SU-DHL-6 (cell line): ENCODE data around the gene ACBD6.
"Not testable (repeated sequence)": the region's sequence is repeated elsewhere in the genome, so short reads cannot be mapped to it uniquely, and the experiment has no call there.

Experiments
- H2AFZ ChIP-seq: fragments of 200-600 bp; sonication (generic); 2 replicates; pipeline ENCODE4 v1.6.1; 2014; ENCODE audit warnings: low read depth, mild to moderate bottlenecking, moderate library complexity, mixed read lengths, antibody characterized with exemption, low read length; ENCODE audit not compliant: severe bottlenecking
- H3F3A ChIP-seq: fragments of 200-600 bp; shearing (Covaris generic); 2 replicates; pipeline ENCODE4 v1.6.0; 2016; ENCODE audit warnings: antibody characterized with exemption, mild to moderate bottlenecking; ENCODE audit not compliant: insufficient read depth
- H3K27ac ChIP-seq: fragments of 200-600 bp; sonication (generic); 2 replicates; pipeline ENCODE4 v1.5.1; 2016; ENCODE audit warnings: low read depth, mild to moderate bottlenecking, low read length, moderate library complexity, mixed read lengths
- H3K27me3 ChIP-seq: fragments of 200-600 bp; sonication (generic), shearing (Covaris generic); 2 replicates; pipeline ENCODE4 v1.6.0; 2014; ENCODE audit warnings: mild to moderate bottlenecking, low read length
- H3K36me3 ChIP-seq: fragments of 200-600 bp; sonication (generic); 2 replicates; pipeline ENCODE4 v1.6.1; 2014; ENCODE audit warnings: mild to moderate bottlenecking, low read length, mixed read lengths
- H3K4me2 ChIP-seq: fragments of 300-600, 200-600 bp; shearing (Covaris generic), sonication (generic); 2 replicates; pipeline ENCODE4 v1.6.0; 2014; ENCODE audit warnings: low read length, low read depth, mild to moderate bottlenecking; ENCODE audit not compliant: poor library complexity, severe bottlenecking
- H3K4me3 ChIP-seq: fragments of 200-600 bp; sonication (generic); 2 replicates; pipeline ENCODE4 v1.5.1; 2014; ENCODE audit warnings: antibody characterized with exemption, low read length, mild to moderate bottlenecking, mixed read lengths; ENCODE audit not compliant: insufficient read depth, poor library complexity, severe bottlenecking
- H3K79me2 ChIP-seq: fragments of 200-600 bp; sonication (generic); 2 replicates; pipeline ENCODE4 v1.6.1; 2014; ENCODE audit warnings: mild to moderate bottlenecking, low read length, moderate library complexity; ENCODE audit not compliant: insufficient read depth
- H3K9ac ChIP-seq: fragments of 200-600 bp; sonication (generic); 2 replicates; pipeline ENCODE4 v1.7.0; 2014; ENCODE audit warnings: mild to moderate bottlenecking, low read length
- H3K9me2 ChIP-seq: fragments of 200-600 bp; sonication (generic); replicated peaks from 2 replicates; pipeline ENCODE4 v1.6.1; 2014; ENCODE audit warnings: low read length; ENCODE audit not compliant: insufficient read depth
- H3K9me3 ChIP-seq: fragments of 200-600 bp; sonication (generic); 2 replicates; pipeline ENCODE4 v1.6.1; 2014; ENCODE audit warnings: low read length, mixed read lengths; ENCODE audit not compliant: insufficient read depth
- H4K20me1 ChIP-seq: fragments of 200-600 bp; sonication (generic); 2 replicates; pipeline ENCODE4 v1.6.1; 2014; ENCODE audit warnings: low read depth, mild to moderate bottlenecking, antibody characterized with exemption, low read length, moderate library complexity, mixed read lengths
- EZH2phosphoT487 ChIP-seq: fragments of 200-600 bp; sonication (generic), shearing (Covaris generic); conservative IDR thresholded peaks from 2 replicates; pipeline ENCODE4 v1.6.1; 2018; ENCODE audit warnings: mild to moderate bottlenecking, antibody characterized with exemption, low read length, moderate library complexity, mixed read lengths
- TF ChIP-seq, protein P1 (sequence below): fragments of 200-600 bp; sonication (generic); IDR thresholded peaks from one replicate; pipeline ENCODE4 v1.5.1; 2017; ENCODE audit warnings: antibody characterized with exemption, mild to moderate bottlenecking, low read length, moderate library complexity; ENCODE audit not compliant: insufficient read depth, poor library complexity, severe bottlenecking

ACBD6 gene

DNA sequence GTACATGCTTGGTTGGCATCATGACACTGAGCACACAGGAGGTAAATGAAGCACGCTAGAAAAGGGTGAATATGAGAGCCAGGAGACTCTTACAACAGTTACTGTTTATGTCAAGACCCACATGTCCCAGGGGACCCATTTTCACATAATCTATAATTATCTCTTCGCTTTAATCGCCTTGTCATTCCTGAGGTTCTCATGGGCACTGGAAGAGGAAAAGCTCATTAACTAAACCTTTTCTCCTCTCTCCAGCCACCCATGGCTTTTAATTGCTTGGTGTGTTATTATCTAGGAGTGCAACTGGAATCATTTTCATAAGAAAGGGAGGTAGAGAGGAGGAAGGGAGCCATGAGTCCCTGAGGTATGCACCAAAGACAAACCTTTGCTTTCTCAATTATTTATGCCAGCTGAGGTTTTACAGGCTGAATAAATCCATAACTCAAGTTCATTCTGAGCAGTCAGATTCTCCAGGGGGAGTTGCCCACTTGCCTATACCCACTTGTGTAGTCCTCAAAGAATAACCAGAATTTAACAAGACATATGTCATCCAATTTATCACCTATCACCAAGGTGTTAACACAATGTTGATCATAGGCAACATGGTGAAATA lies 77.4 kb downstream of the ACBD6 start:
- H3K27me3 ChIP-seq, result no peaks in the 10 kb centered on the region
- no peak overlapping the region for H3K27ac ChIP-seq
- H4K20me1 ChIP-seq, result no peaks in the 10 kb centered on the region
- no peak overlapping the region for H3K4me3 ChIP-seq
- H3K9me3 ChIP-seq, result no peaks in the 10 kb centered on the region
- no peaks in the 10 kb centered on the region for H3F3A ChIP-seq
- no peak overlapping the region for H3K9ac ChIP-seq
- no peak overlapping the region for H3K4me2 ChIP-seq
- H3K9me2 ChIP-seq, result no peaks in the 10 kb centered on the region
- TF ChIP-seq, protein P1, sequence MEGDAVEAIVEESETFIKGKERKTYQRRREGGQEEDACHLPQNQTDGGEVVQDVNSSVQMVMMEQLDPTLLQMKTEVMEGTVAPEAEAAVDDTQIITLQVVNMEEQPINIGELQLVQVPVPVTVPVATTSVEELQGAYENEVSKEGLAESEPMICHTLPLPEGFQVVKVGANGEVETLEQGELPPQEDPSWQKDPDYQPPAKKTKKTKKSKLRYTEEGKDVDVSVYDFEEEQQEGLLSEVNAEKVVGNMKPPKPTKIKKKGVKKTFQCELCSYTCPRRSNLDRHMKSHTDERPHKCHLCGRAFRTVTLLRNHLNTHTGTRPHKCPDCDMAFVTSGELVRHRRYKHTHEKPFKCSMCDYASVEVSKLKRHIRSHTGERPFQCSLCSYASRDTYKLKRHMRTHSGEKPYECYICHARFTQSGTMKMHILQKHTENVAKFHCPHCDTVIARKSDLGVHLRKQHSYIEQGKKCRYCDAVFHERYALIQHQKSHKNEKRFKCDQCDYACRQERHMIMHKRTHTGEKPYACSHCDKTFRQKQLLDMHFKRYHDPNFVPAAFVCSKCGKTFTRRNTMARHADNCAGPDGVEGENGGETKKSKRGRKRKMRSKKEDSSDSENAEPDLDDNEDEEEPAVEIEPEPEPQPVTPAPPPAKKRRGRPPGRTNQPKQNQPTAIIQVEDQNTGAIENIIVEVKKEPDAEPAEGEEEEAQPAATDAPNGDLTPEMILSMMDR, result no peak
- no peak for TF ChIP-seq EZH2phosphoT487
- H3K36me3 ChIP-seq, result peaks cover 8% of the 10 kb centered on the region
- H3K79me2 ChIP-seq, result no peaks in the 10 kb centered on the region; the same call in 1 of the 2 replicates
- H2AFZ ChIP-seq, result no peak overlapping the region

DNA sequence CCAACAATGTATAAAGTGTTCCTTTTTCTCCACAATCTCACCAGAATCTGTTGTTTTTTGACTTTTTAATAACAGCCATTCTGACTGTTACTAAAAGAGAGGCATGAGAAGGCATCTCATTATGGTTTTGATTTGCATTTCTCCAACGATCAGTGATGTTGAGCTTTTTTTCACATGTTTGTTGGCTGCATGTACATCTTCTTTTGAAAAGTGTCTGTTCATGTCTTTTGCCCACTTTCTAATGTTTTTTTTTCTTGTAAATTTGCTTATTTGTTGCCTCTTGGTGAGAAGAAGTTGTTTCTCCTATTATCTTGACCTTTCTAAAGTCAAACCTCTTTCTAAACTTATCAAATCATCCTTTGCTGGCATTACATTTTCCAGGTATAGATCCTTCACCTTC lies 80.8 kb downstream of the ACBD6 start:
- H3K9me3 ChIP-seq, result no peaks in the 10 kb centered on the region
- TF ChIP-seq EZH2phosphoT487, result no peak
- TF ChIP-seq, protein P1, result no peak
- no peaks in the 10 kb centered on the region for H3K27me3 ChIP-seq
- no peak overlapping the region for H3K27ac ChIP-seq
- H3K9ac ChIP-seq, result no peak overlapping the region
- H3K36me3 ChIP-seq, result no peaks in the 10 kb centered on the region
- no peak overlapping the region for H2AFZ ChIP-seq
- H4K20me1 ChIP-seq, result no peaks in the 10 kb centered on the region
- no peak overlapping the region for H3K4me3 ChIP-seq
- H3K9me2 ChIP-seq, result no peaks in the 10 kb centered on the region
- H3F3A ChIP-seq, result no peaks in the 10 kb centered on the region
- no peak overlapping the region for H3K4me2 ChIP-seq
- H3K79me2 ChIP-seq, result no peaks in the 10 kb centered on the region

DNA sequence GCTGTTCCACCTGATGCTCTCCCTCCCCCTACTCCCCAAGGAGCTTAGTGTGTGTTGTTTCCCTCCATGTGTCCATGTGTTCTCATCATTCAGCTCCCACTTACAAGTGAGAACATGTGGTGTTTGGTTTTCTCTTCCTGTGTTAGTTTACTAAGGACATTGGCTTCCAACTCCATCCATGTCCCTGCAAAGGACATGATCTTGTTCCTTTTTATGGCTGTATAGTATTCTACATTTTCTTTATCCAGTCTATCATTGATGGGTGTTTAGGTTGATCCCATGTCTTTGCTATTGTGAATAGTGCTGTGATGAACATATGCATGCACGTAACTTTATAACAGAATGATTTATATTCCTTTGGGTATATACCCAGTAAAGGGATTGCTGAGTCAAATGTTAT lies 81.2 kb downstream of the ACBD6 start:
- not testable (repeated sequence) for H3K27ac ChIP-seq, H3K9me2 ChIP-seq, H3K4me2 ChIP-seq, H3K9ac ChIP-seq, H3K36me3 ChIP-seq, H3K27me3 ChIP-seq, H2AFZ ChIP-seq, H3K79me2 ChIP-seq, H4K20me1 ChIP-seq, H3K4me3 ChIP-seq, H3F3A ChIP-seq, H3K9me3 ChIP-seq

DNA sequence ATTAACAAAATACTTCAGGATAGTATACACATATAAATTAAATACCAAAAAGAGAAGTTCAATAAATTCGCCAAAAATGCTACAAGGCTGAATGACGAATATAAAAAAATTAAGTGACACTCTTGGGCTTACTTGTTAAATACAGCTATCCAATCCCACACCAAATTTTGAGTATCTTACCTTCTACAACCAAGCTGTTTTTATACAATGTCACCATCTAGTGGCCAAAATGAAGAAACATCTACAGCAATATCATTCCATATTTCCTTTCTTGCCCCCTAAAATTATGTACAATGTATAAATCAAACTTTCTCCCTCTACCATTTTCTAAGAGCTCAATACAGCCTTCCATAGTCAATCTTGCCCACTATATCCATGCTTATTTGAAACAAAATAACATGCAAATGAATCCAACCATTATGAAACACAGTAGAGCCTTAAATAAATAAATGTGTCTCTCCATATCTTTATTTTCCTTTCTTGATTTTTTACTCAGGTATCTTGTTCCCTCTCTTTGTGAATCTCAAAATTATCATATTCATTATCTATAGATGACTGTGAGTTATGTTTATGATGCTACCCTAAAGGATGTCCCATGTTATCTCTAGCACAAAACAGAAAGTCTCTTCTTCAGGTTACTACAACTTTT lies 86.3 kb downstream of the ACBD6 start:
- Histone ChIP-seq H2AFZ (no peak overlapping the region), H3K4me3 (no peak overlapping the region), H3K9me2 (no peaks in the 10 kb centered on the region), H3K36me3 (no peaks in the 10 kb centered on the region; the same call in 1 of the 2 replicates), H3K27me3 (no peaks in the 10 kb centered on the region), H3F3A (no peaks in the 10 kb centered on the region), H3K79me2 (0 out of 2 replicates have a peak, but pooled peaks cover 8% of the 10 kb centered on the region), H3K27ac (no peak overlapping the region), H3K9ac (no peak overlapping the region), H4K20me1 (no peaks in the 10 kb centered on the region), H3K4me2 (no peak overlapping the region), H3K9me3 (no peaks in the 10 kb centered on the region)
- TF ChIP-seq, protein P1, result peak; percentile 58
- TF ChIP-seq EZH2phosphoT487, result no peak
